Fibroblast of lung (primary cell): ENCODE measurements around the gene WWC2. TPM values are rescaled to one million over a fixed set of nuclear protein-coding genes. Genes with fewer than 3 reads are reported as not detected.

ENCODE experiments used
- DNase-seq, 2 donors: peaks; one replicate each; pipeline versions ENCODE4 v3.0.0 to v3.0.0-alpha.2; 2010; ENCODE audit warnings: low read depth in 2 of 2
- H2AFZ ChIP-seq: 2 replicates; pipeline ENCODE4 v1.5.1; 2012; ENCODE audit warnings: low read length, control low read depth, inconsistent platforms
- H3K27ac ChIP-seq: 2 replicates; pipeline ENCODE4 v1.5.1; 2011; ENCODE audit warnings: low read length, control low read depth; ENCODE audit not compliant: insufficient read depth
- H3K27me3 ChIP-seq: 2 replicates; pipeline ENCODE4 v1.5.1; 2011; ENCODE audit warnings: mild to moderate bottlenecking, low read length; ENCODE audit not compliant: control insufficient read depth, insufficient read depth
- H3K36me3 ChIP-seq: 2 replicates; pipeline ENCODE4 v1.5.1; 2011; ENCODE audit warnings: low read length; ENCODE audit not compliant: control insufficient read depth, insufficient read depth
- H3K4me1 ChIP-seq: 2 replicates; pipeline ENCODE4 v1.5.1; 2011; ENCODE audit warnings: low read length; ENCODE audit not compliant: control insufficient read depth, insufficient read depth; ENCODE audit errors: extremely low read depth
- H3K4me2 ChIP-seq: 2 replicates; pipeline ENCODE4 v1.5.1; 2011; ENCODE audit warnings: low read length, control low read depth; ENCODE audit not compliant: insufficient read depth; ENCODE audit errors: extremely low read depth
- H3K4me3 ChIP-seq, 4 experiments: fragments of 200-600 bp in 1 of 4; sonication (generic) in 1 of 4; replicated peaks in 1 of 4; 2 replicates each; pipeline ENCODE4 v1.5.1; 2011 to 2016; ENCODE audit warnings: low read length in 4 of 4, low read depth in 3 of 4, mild to moderate bottlenecking in 3 of 4, control low read depth in 2 of 4, inconsistent platforms in 1 of 4, mixed read lengths in 1 of 4; ENCODE audit not compliant: insufficient read depth in 1 of 4; ENCODE audit errors: control extremely low read depth in 1 of 4
- H3K79me2 ChIP-seq: 2 replicates; pipeline ENCODE4 v1.5.1; 2012; ENCODE audit warnings: mild to moderate bottlenecking, low read length, inconsistent platforms; ENCODE audit not compliant: control insufficient read depth, insufficient read depth
- H3K9ac ChIP-seq: 2 replicates; pipeline ENCODE4 v1.5.1; 2011; ENCODE audit warnings: mild to moderate bottlenecking, low read length, control low read depth; ENCODE audit not compliant: insufficient read depth
- H3K9me3 ChIP-seq: 2 replicates; pipeline ENCODE4 v1.5.1; 2012; ENCODE audit warnings: low read depth, low read length; ENCODE audit not compliant: control insufficient read depth, insufficient read depth
- H4K20me1 ChIP-seq: 2 replicates; pipeline ENCODE4 v1.5.1; 2011; ENCODE audit warnings: low read length; ENCODE audit not compliant: control insufficient read depth, insufficient read depth; ENCODE audit errors: extremely low read depth
- CTCF ChIP-seq, 2 donors: IDR thresholded peaks in 1 of 2; conservative IDR thresholded peaks in 1 of 2; 1 replicate in 1 of 2; 2 replicates in 1 of 2; pipeline ENCODE4 v1.5.1; 2011 to 2012; ENCODE audit warnings: low read length in 2 of 2, control low read depth in 1 of 2, inconsistent platforms in 1 of 2, low read depth in 1 of 2, mild to moderate bottlenecking in 1 of 2
- EZH2 ChIP-seq: IDR thresholded peaks from 2 replicates; pipeline ENCODE4 v1.5.1; 2012; ENCODE audit warnings: low read length, control low read depth, mild to moderate bottlenecking; ENCODE audit errors: missing control alignments
- polyA plus RNA-seq, 2 donors: library from polyadenylated mRNA; depleted of rRNA in 1 of 2; stranded (reverse) in 1 of 2; unstranded in 1 of 2; fragments of >200 nt; gene quantifications; 2 replicates each; pipeline ENCODE4 v1.2.1, GENCODE V29; 2011 to 2012; ENCODE audit warnings: missing spikeins in 1 of 2
- total RNA-seq: library from RNA; depleted of rRNA; stranded (reverse); fragments of >200 nt; gene quantifications from 2 replicates; pipeline ENCODE4 v1.2.1, GENCODE V29; 2014

Gene WWC2
- total and polyA plus RNA-seq, 2 donors (not counting 1 experiment from before 2014, with no cell fraction given), result 31.6 to 34.0 TPM

- H3K27ac ChIP-seq, result no peak overlapping the region
- no peaks in the 10 kb centered on the region for H3K27me3 ChIP-seq
- peaks cover 9% of the 10 kb centered on the region for H3K4me1 ChIP-seq
- TF ChIP-seq CTCF (conservative IDR thresholded peaks at IDR 0.05 in 1 of 2, IDR thresholded peaks at IDR 0.05 in 1 of 2; ENCODE audit: low read depth in 1 of 2, low read length in 2 of 2) (no peak), EZH2 (no peak)
- no peak overlapping the region for H2AFZ ChIP-seq
- no peaks in the 10 kb centered on the region for H3K9me3 ChIP-seq
- H3K4me2 ChIP-seq, result no peak overlapping the region
- H3K79me2 ChIP-seq, result no peaks in the 10 kb centered on the region
- no peak overlapping the region for H3K9ac ChIP-seq
- DNase-seq, result no peak
- H3K4me3 ChIP-seq, result no peak overlapping the region
- H3K36me3 ChIP-seq, result no peaks in the 10 kb centered on the region
- H4K20me1 ChIP-seq, result no peaks in the 10 kb centered on the region
Measured at GRCh38 chr4:183364025-183364424, 265.0 kb downstream of the WWC2 start.

- Histone ChIP-seq H3K4me1 (no peaks in the 10 kb centered on the region), H3K4me2 (no peak overlapping the region), H2AFZ (no peak overlapping the region), H3K4me3 (no peak overlapping the region), H3K36me3 (no peaks in the 10 kb centered on the region), H3K79me2 (no peaks in the 10 kb centered on the region), H4K20me1 (no peaks in the 10 kb centered on the region), H3K9ac (no peak overlapping the region), H3K27ac (no peak overlapping the region), H3K9me3 (no peaks in the 10 kb centered on the region), H3K27me3 (no peaks in the 10 kb centered on the region)
- TF ChIP-seq CTCF (conservative IDR thresholded peaks at IDR 0.05 in 1 of 2, IDR thresholded peaks at IDR 0.05 in 1 of 2; ENCODE audit: low read depth in 1 of 2, low read length in 2 of 2) (no peak), EZH2 (no peak)
- no peak for DNase-seq
Measured at GRCh38 chr4:183366206-183366835, 267.3 kb downstream of the WWC2 start.

- Histone ChIP-seq H3K4me1 (no peaks in the 10 kb centered on the region), H3K36me3 (no peaks in the 10 kb centered on the region), H3K27ac (no peak overlapping the region), H3K4me3 (no peak overlapping the region), H3K9ac (no peak overlapping the region), H3K79me2 (no peaks in the 10 kb centered on the region), H3K9me3 (no peaks in the 10 kb centered on the region), H3K27me3 (no peaks in the 10 kb centered on the region), H4K20me1 (no peaks in the 10 kb centered on the region), H2AFZ (no peak overlapping the region), H3K4me2 (no peak overlapping the region)
- TF ChIP-seq CTCF (conservative IDR thresholded peaks at IDR 0.05 in 1 of 2, IDR thresholded peaks at IDR 0.05 in 1 of 2; ENCODE audit: low read depth in 1 of 2, low read length in 2 of 2), result no peak
- no peak for TF ChIP-seq EZH2
- no peak for DNase-seq
Measured at GRCh38 chr4:183369073-183369472, 270.0 kb downstream of the WWC2 start.

Other genes starting within 250 kb of the WWC2 start
- 70.4 and 88.8 TPM in 2 replicates for gene DCTD, start 181.9 kb upstream of the WWC2 start, total RNA-seq
- gene DCTD, start 181.9 kb upstream of the WWC2 start, polyA plus RNA-seq, result 140 and 182 TPM in 2 replicates
- gene CLDN22, start 221.0 kb downstream of the WWC2 start, total RNA-seq, result under 0.01 TPM in 1 of 2 replicates, not detected in the other
- not detected in 2 replicates for gene CLDN22, start 221.0 kb downstream of the WWC2 start, polyA plus RNA-seq
- not detected in 2 replicates for gene CLDN24, start 223.2 kb downstream of the WWC2 start, total RNA-seq
- not detected in 2 replicates for gene CLDN24, start 223.2 kb downstream of the WWC2 start, polyA plus RNA-seq